Muscle layer of colon (tissue), 2 donors: ENCODE measurements around the gene B3GAT1.

ENCODE experiments used
- H3K27ac ChIP-seq: one replicate; pipeline ENCODE4 v1.7.0; 2013; ENCODE audit warnings: low read depth, mild to moderate bottlenecking, low read length, moderate library complexity
- H3K27me3 ChIP-seq, 2 donors: one replicate each; pipeline ENCODE4 v1.7.0; 2013; ENCODE audit warnings: low read length in 2 of 2, mild to moderate bottlenecking in 2 of 2; ENCODE audit not compliant: insufficient read depth in 2 of 2, control insufficient read depth in 1 of 2
- H3K36me3 ChIP-seq: one replicate; pipeline ENCODE4 v1.7.0; 2013; ENCODE audit warnings: mild to moderate bottlenecking, low read length; ENCODE audit not compliant: insufficient read depth
- H3K4me1 ChIP-seq: one replicate; pipeline ENCODE4 v1.7.0; 2013; ENCODE audit warnings: mild to moderate bottlenecking, low read length; ENCODE audit not compliant: insufficient read depth
- H3K4me3 ChIP-seq, 2 donors: one replicate each; pipeline ENCODE4 v1.7.0; 2013; ENCODE audit warnings: low read length in 2 of 2, low read depth in 1 of 2, mild to moderate bottlenecking in 1 of 2, moderate library complexity in 1 of 2
- H3K9ac ChIP-seq: one replicate; pipeline ENCODE4 v1.7.0; 2013; ENCODE audit warnings: low read length
- H3K9me3 ChIP-seq: one replicate; pipeline ENCODE4 v1.7.0; 2013; ENCODE audit warnings: mild to moderate bottlenecking, low read length
- donor health status: abdominal sarcoma.
- donor health status: Adenocarcinoma of cecum.

The B3GAT1 gene

GRCh38 chr11:134356656-134357544, 55.1 kb downstream of the B3GAT1 start:
- Histone ChIP-seq H3K36me3 (no peaks in the 10 kb centered on the region), H3K27me3 (no peaks in the 10 kb centered on the region), H3K9ac (no peak overlapping the region), H3K4me3 (no peak overlapping the region), H3K9me3 (no peaks in the 10 kb centered on the region), H3K27ac (no peak overlapping the region), H3K4me1 (no peaks in the 10 kb centered on the region)

- no peaks in the 10 kb centered on the region for H3K36me3 ChIP-seq
- no peak overlapping the region for H3K9ac ChIP-seq
- H3K4me3 ChIP-seq: no peak overlapping the region
- no peaks in the 10 kb centered on the region for H3K4me1 ChIP-seq
- no peaks in the 10 kb centered on the region for H3K27me3 ChIP-seq
- H3K9me3 ChIP-seq: no peaks in the 10 kb centered on the region
- no peak overlapping the region for H3K27ac ChIP-seq
Measured at GRCh38 chr11:134355656-134356055, 56.4 kb downstream of the B3GAT1 start.

- H3K27me3 ChIP-seq: no peaks in the 10 kb centered on the region
- H3K36me3 ChIP-seq: no peaks in the 10 kb centered on the region
- no peaks in the 10 kb centered on the region for H3K9me3 ChIP-seq
- no peaks in the 10 kb centered on the region for H3K4me1 ChIP-seq
- no peak overlapping the region for H3K9ac ChIP-seq
- H3K4me3 ChIP-seq: no peak overlapping the region
- H3K27ac ChIP-seq: no peak overlapping the region
Measured at GRCh38 chr11:134355136-134355535, 56.9 kb downstream of the B3GAT1 start.

GRCh38 chr11:134352111-134352510, 59.9 kb downstream of the B3GAT1 start:
- Histone ChIP-seq H3K9me3 (no peaks in the 10 kb centered on the region), H3K27ac (no peak overlapping the region), H3K27me3 (no peaks in the 10 kb centered on the region), H3K36me3 (no peaks in the 10 kb centered on the region), H3K9ac (no peak overlapping the region), H3K4me1 (no peaks in the 10 kb centered on the region), H3K4me3 (no peak overlapping the region)

- Histone ChIP-seq H3K9ac (no peak overlapping the region), H3K4me1 (no peaks in the 10 kb centered on the region), H3K36me3 (no peaks in the 10 kb centered on the region), H3K27me3 (no peaks in the 10 kb centered on the region), H3K9me3 (no peaks in the 10 kb centered on the region), H3K27ac (no peak overlapping the region), H3K4me3 (no peak overlapping the region)
Measured at GRCh38 chr11:134350381-134350780, 61.7 kb downstream of the B3GAT1 start.

- H3K27ac ChIP-seq: no peak overlapping the region
- H3K4me1 ChIP-seq: no peaks in the 10 kb centered on the region
- H3K9me3 ChIP-seq: no peaks in the 10 kb centered on the region
- no peak overlapping the region for H3K4me3 ChIP-seq
- no peaks in the 10 kb centered on the region for H3K36me3 ChIP-seq
- H3K9ac ChIP-seq: no peak overlapping the region
- H3K27me3 ChIP-seq: no peaks in the 10 kb centered on the region
Measured at GRCh38 chr11:134349802-134350355, 62.2 kb downstream of the B3GAT1 start.

GRCh38 chr11:134349109-134349801, 62.8 kb downstream of the B3GAT1 start:
- Histone ChIP-seq H3K27me3 (no peaks in the 10 kb centered on the region), H3K9ac (no peak overlapping the region), H3K27ac (no peak overlapping the region)

GRCh38 chr11:134347441-134347840, 64.6 kb downstream of the B3GAT1 start:
- no peaks in the 10 kb centered on the region for H3K27me3 ChIP-seq
- H3K9ac ChIP-seq: no peak overlapping the region
- H3K4me3 ChIP-seq: no peak overlapping the region
- H3K27ac ChIP-seq: no peak overlapping the region
- no peaks in the 10 kb centered on the region for H3K9me3 ChIP-seq
- no peaks in the 10 kb centered on the region for H3K36me3 ChIP-seq
- no peaks in the 10 kb centered on the region for H3K4me1 ChIP-seq

More at GRCh38 chr11:134349109-134349801, 62.8 kb downstream of the B3GAT1 start:
- Histone ChIP-seq H3K36me3 (no peaks in the 10 kb centered on the region), H3K9me3 (no peaks in the 10 kb centered on the region), H3K4me3 (no peak overlapping the region), H3K4me1 (no peaks in the 10 kb centered on the region)

GRCh38 chr11:134346976-134347350, 65.1 kb downstream of the B3GAT1 start:
- H3K36me3 ChIP-seq: no peaks in the 10 kb centered on the region
- no peaks in the 10 kb centered on the region for H3K27me3 ChIP-seq
- no peak overlapping the region for H3K4me3 ChIP-seq
- no peak overlapping the region for H3K27ac ChIP-seq
- no peak overlapping the region for H3K9ac ChIP-seq
- H3K9me3 ChIP-seq: no peaks in the 10 kb centered on the region
- H3K4me1 ChIP-seq: no peaks in the 10 kb centered on the region

- Histone ChIP-seq H3K36me3 (no peaks in the 10 kb centered on the region), H3K27ac (no peak overlapping the region), H3K27me3 (no peaks in the 10 kb centered on the region), H3K9ac (no peak overlapping the region), H3K9me3 (no peaks in the 10 kb centered on the region), H3K4me3 (no peak overlapping the region), H3K4me1 (no peaks in the 10 kb centered on the region)
Measured at GRCh38 chr11:134346101-134346975, 65.7 kb downstream of the B3GAT1 start.

- no peak overlapping the region for H3K9ac ChIP-seq
- no peaks in the 10 kb centered on the region for H3K36me3 ChIP-seq
- no peak overlapping the region for H3K4me3 ChIP-seq
- H3K9me3 ChIP-seq: no peaks in the 10 kb centered on the region
- H3K4me1 ChIP-seq: no peaks in the 10 kb centered on the region
- H3K27me3 ChIP-seq: no peaks in the 10 kb centered on the region
- no peak overlapping the region for H3K27ac ChIP-seq
Measured at GRCh38 chr11:134345237-134345550, 66.8 kb downstream of the B3GAT1 start.
